HepG2 (cell line): ENCODE measurements around the gene NHSL1. TPM values are rescaled to one million over a fixed set of nuclear protein-coding genes. Genes with fewer than 3 reads are reported as not detected.
A peak's percentile ranks its signal among the peaks of the same experiment; 100 is the strongest.

Experiments used
- ARID2 ChIP-seq: sonication (generic); formaldehyde crosslinking; IDR thresholded peaks from 2 replicates; pipeline ENCODE4 v1.8.1; 2022; ENCODE audit warnings: mild to moderate bottlenecking, missing genetic modification reagents, borderline replicate concordance
- GATA4 ChIP-seq: sonication (generic); IDR thresholded peaks from 2 replicates; pipeline ENCODE4 v1.6.1; 2016; ENCODE audit warnings: antibody characterized with exemption, low read depth, borderline replicate concordance
- HMG20A ChIP-seq: IDR thresholded peaks from 2 replicates; pipeline ENCODE4 v1.6.1; 2016; ENCODE audit warnings: borderline replicate concordance
- HNF4G ChIP-seq, 2 experiments: sonication (generic) in 1 of 2; formaldehyde crosslinking in 1 of 2; IDR thresholded peaks; 2 replicates each; pipeline versions ENCODE4 v1.4.0 to v1.6.1; 2011 to 2020; ENCODE audit warnings: borderline replicate concordance in 2 of 2, low read depth in 2 of 2, mild to moderate bottlenecking in 2 of 2, low read length in 1 of 2, missing genetic modification reagents in 1 of 2, moderate library complexity in 1 of 2
- HNRNPK ChIP-seq: fragments of 200-400 bp; formaldehyde crosslinking; IDR thresholded peaks from 2 replicates; pipeline ENCODE4 v1.6.1; 2018; ENCODE audit warnings: low read length, low read depth, moderate library complexity, mild to moderate bottlenecking; ENCODE audit not compliant: poor library complexity, severe bottlenecking
- KDM3A ChIP-seq: IDR thresholded peaks from 2 replicates; pipeline ENCODE4 v1.6.1; 2018; ENCODE audit warnings: low read depth, missing compliant biosample characterization
- KDM6A ChIP-seq: IDR thresholded peaks from 2 replicates; pipeline ENCODE4 v1.6.1; 2016; ENCODE audit warnings: low read depth
- MNT ChIP-seq: fragments of 450-650 bp; IDR thresholded peaks from 2 replicates; pipeline ENCODE4 v1.6.1; 2016
- MTF2 ChIP-seq: sonication (generic); formaldehyde crosslinking; IDR thresholded peaks from 2 replicates; pipeline ENCODE4 v1.5.0; 2020; ENCODE audit warnings: missing genetic modification reagents, borderline replicate concordance
- NONO ChIP-seq, 2 experiments: fragments of 450-650 bp in 1 of 2; sonication (generic) in 1 of 2; formaldehyde crosslinking in 1 of 2; IDR thresholded peaks in 1 of 2; conservative IDR thresholded peaks in 1 of 2; 2 replicates each; pipeline versions ENCODE4 v1.6.1 to v1.8.0; 2017 to 2022; ENCODE audit warnings: mild to moderate bottlenecking in 1 of 2, missing genetic modification reagents in 1 of 2, moderate library complexity in 1 of 2
- POGZ ChIP-seq: sonication (generic); formaldehyde crosslinking; IDR thresholded peaks from 2 replicates; pipeline ENCODE4 v1.4.0; 2020; ENCODE audit warnings: mild to moderate bottlenecking, missing genetic modification reagents
- RORA ChIP-seq: sonication (generic); formaldehyde crosslinking; IDR thresholded peaks from 2 replicates; pipeline ENCODE4 v1.5.0; 2020; ENCODE audit warnings: mild to moderate bottlenecking, missing genetic modification reagents, moderate library complexity
- SYNCRIP ChIP-seq: fragments of 200-400 bp; formaldehyde crosslinking; IDR thresholded peaks from 2 replicates; pipeline ENCODE4 v1.6.1; 2018; ENCODE audit warnings: mild to moderate bottlenecking, low read depth, low read length; ENCODE audit not compliant: insufficient read depth
- TAF1 ChIP-seq: sonication (generic); formaldehyde crosslinking; IDR thresholded peaks from 2 replicates; pipeline ENCODE4 v1.4.0; 2020; ENCODE audit warnings: missing genetic modification reagents
- TBX2 ChIP-seq: sonication (generic); formaldehyde crosslinking; IDR thresholded peaks from 2 replicates; pipeline ENCODE4 v1.5.0; 2020; ENCODE audit warnings: missing genetic modification reagents, mild to moderate bottlenecking, borderline replicate concordance
- TEAD2 ChIP-seq: sonication (generic); formaldehyde crosslinking; IDR thresholded peaks from 2 replicates; pipeline ENCODE4 v1.9.0; 2021; ENCODE audit warnings: missing genetic modification reagents
- ZFY ChIP-seq: sonication (generic); formaldehyde crosslinking; IDR thresholded peaks from 2 replicates; pipeline ENCODE4 v1.4.0; 2020; ENCODE audit warnings: missing genetic modification reagents
- ZNF598 ChIP-seq: sonication (generic); formaldehyde crosslinking; IDR thresholded peaks from 2 replicates; pipeline ENCODE4 v1.5.1; 2020; ENCODE audit warnings: mild to moderate bottlenecking, missing genetic modification reagents, borderline replicate concordance
- ZNF749 ChIP-seq: sonication (generic); formaldehyde crosslinking; IDR thresholded peaks from 2 replicates; pipeline ENCODE4 v1.8.0; 2022; ENCODE audit warnings: mild to moderate bottlenecking, missing genetic modification reagents, moderate library complexity, borderline replicate concordance
- polyA plus RNA-seq, 8 experiments: library from polyadenylated mRNA; depleted of rRNA in 3 of 8; stranded (reverse) in 7 of 8; unstranded in 1 of 8; fragments of >200 nt; fragmentation: Illumina TruSeq in 4 of 8; extraction: Trizol in 4 of 8; gene quantifications; 2 replicates each; pipeline versions ENCODE4 v1.2.1 to v1.2.3, GENCODE V29; 2011 to 2016; ENCODE audit warnings: low read depth in 4 of 8, missing spikeins in 1 of 8, mixed read lengths in 1 of 8; ENCODE audit not compliant: insufficient read depth in 1 of 8
- total RNA-seq, 5 experiments: library from RNA; depleted of rRNA; stranded (reverse); fragments of >200 nt; fragmentation: Illumina TruSeq; extraction: Trizol; gene quantifications; 2 replicates each; pipeline ENCODE4 v1.2.3, GENCODE V29; 2016; ENCODE audit warnings: low read depth in 1 of 5
- TF ChIP-seq, protein P1 (sequence below): sonication (generic); formaldehyde crosslinking; IDR thresholded peaks from 2 replicates; pipeline ENCODE4 v1.5.0; 2020; ENCODE audit warnings: missing genetic modification reagents
- TF ChIP-seq, protein P2 (sequence below): sonication (generic); formaldehyde crosslinking; IDR thresholded peaks from 2 replicates; pipeline ENCODE4 v1.8.0; 2022; ENCODE audit warnings: missing genetic modification reagents, low read depth, mild to moderate bottlenecking, borderline replicate concordance
- TF ChIP-seq, protein P3 (sequence below): sonication (generic); formaldehyde crosslinking; IDR thresholded peaks from 2 replicates; pipeline ENCODE4 v1.4.0; 2020; ENCODE audit warnings: missing genetic modification reagents, mild to moderate bottlenecking, borderline replicate concordance

NHSL1 gene
- total and polyA plus RNA-seq, 2 of the 13 experiments (the other 11 are each of a cell fraction or from before 2014, with no cell fraction given), result 24.9 to 53.6 TPM

DNA sequence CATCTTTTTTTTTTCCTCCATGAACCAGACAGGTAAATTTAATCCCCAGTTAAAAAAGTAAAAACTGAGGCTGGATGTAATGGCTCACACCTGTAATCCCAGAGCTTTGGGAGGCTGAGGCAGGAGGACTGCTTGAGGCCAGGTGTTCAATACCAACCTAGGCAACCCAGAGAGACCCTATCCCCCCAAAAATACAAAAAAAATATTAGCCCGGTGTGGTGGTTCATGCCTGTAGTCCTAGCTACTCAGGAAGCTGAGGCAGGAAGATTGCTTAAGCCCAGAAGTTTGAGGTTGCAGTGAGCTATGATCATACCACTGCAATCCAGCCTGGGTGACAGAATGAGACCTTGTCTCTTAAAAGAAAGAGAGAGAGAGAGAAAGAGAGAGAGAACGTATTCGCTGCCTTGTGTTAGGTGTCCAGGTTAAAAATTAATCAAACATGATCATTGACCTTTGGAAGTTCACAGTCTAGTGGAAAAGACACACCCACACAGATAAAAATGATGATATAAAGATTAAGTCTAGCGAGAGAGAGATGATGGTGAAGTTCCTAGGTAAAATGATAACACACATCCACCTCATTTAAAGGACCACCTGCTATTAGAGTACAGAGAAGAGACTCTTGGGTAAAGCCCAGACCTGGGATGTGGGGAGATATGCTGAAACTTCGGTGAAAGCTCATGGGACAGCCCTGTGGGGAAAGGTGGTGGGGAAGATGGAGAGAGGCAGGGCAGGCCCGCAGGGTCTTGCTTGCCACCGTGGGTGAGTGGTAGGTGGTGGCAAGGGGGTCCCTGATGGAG, 4.8 kb upstream of the NHSL1 start (continued):
- TF ChIP-seq ARID2 (CRISPR knock-in tag), result 0 out of 2 replicates have a peak, but pooled peaks have one; percentile 53
- no peak for TF ChIP-seq MTF2 (CRISPR knock-in tag)
- TF ChIP-seq ZFY, result peak; percentile 35; the same call in 1 of the 2 replicates
- no peak for TF ChIP-seq ZNF598
- no peak for TF ChIP-seq SYNCRIP
- TF ChIP-seq RORA (CRISPR knock-in tag), result no peak
- TF ChIP-seq, protein P1, sequence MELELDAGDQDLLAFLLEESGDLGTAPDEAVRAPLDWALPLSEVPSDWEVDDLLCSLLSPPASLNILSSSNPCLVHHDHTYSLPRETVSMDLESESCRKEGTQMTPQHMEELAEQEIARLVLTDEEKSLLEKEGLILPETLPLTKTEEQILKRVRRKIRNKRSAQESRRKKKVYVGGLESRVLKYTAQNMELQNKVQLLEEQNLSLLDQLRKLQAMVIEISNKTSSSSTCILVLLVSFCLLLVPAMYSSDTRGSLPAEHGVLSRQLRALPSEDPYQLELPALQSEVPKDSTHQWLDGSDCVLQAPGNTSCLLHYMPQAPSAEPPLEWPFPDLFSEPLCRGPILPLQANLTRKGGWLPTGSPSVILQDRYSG, result no peak
- TF ChIP-seq MNT, result peak; percentile 37; the same call in 1 of the 2 replicates
- TF ChIP-seq GATA4, result peak; percentile 88; the same call in 1 of the 2 replicates
- TF ChIP-seq KDM3A (CRISPR knock-in tag), result peak; percentile 77; the same call in 1 of the 2 replicates
- TF ChIP-seq POGZ (CRISPR knock-in tag), result peak; percentile 92; the same call in 1 of the 2 replicates
- TF ChIP-seq TAF1 (CRISPR knock-in tag), result peak; percentile 52; the same call in 1 of the 2 replicates
- TF ChIP-seq TBX2 (CRISPR knock-in tag), result peak; percentile 89
- no peak for TF ChIP-seq ZNF749 (CRISPR knock-in tag)
- peak; percentile 98 for TF ChIP-seq KDM6A (CRISPR knock-in tag)
- no peak for TF ChIP-seq NONO (IDR thresholded peaks at IDR 0.05)
- TF ChIP-seq NONO (CRISPR knock-in tag; conservative IDR thresholded peaks at IDR 0.05), result peak; percentile 79; the same call in 1 of the 2 replicates
- peak; percentile 98 for TF ChIP-seq HNF4G (IDR thresholded peaks at IDR 0.05; ENCODE audit: borderline replicate concordance, low read depth, low read length)
- peak; percentile 85 for TF ChIP-seq HNF4G (CRISPR knock-in tag; IDR thresholded peaks at IDR 0.05; ENCODE audit: borderline replicate concordance, low read depth)
- peak; percentile 92; the same call in 1 of the 2 replicates for TF ChIP-seq HMG20A
- no peak for TF ChIP-seq TEAD2 (CRISPR knock-in tag)
- TF ChIP-seq, protein P2, sequence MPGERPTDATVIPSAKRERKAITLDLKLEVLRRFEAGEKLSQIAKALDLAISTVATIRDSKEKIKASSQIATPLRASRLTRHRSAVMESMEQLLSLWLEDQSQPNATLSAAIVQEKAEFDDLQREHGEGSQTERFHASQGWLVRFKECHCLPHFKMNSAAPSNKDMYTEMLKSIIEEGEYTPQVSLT (CRISPR knock-in tag), result no peak
- TF ChIP-seq HNRNPK, result no peak
- TF ChIP-seq, protein P3, sequence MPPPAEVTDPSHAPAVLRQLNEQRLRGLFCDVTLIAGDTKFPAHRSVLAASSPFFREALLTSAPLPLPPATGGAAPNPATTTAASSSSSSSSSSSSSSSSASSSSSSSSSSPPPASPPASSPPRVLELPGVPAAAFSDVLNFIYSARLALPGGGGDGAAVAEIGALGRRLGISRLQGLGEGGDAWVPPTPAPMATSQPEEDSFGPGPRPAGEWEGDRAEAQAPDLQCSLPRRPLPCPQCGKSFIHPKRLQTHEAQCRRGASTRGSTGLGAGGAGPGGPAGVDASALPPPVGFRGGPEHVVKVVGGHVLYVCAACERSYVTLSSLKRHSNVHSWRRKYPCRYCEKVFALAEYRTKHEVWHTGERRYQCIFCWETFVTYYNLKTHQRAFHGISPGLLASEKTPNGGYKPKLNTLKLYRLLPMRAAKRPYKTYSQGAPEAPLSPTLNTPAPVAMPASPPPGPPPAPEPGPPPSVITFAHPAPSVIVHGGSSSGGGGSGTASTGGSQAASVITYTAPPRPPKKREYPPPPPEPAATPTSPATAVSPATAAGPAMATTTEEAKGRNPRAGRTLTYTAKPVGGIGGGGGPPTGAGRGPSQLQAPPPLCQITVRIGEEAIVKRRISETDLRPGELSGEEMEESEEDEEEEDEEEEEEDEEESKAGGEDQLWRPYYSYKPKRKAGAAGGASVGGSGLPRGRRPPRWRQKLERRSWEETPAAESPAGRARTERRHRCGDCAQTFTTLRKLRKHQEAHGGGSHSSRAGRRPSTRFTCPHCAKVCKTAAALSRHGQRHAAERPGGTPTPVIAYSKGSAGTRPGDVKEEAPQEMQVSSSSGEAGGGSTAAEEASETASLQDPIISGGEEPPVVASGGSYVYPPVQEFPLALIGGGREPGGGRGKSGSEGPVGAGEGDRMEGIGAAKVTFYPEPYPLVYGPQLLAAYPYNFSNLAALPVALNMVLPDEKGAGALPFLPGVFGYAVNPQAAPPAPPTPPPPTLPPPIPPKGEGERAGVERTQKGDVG, result 0 out of 2 replicates have a peak, but pooled peaks have one; percentile 20
